ENCODE results near the gene CYP2C18. TPM values are rescaled to one million over a fixed set of nuclear protein-coding genes. Genes with fewer than 3 reads are reported as not detected.

Gene CYP2C18
- total RNA-seq, 1 experiment from 2014 or later, result not detected

DNA sequence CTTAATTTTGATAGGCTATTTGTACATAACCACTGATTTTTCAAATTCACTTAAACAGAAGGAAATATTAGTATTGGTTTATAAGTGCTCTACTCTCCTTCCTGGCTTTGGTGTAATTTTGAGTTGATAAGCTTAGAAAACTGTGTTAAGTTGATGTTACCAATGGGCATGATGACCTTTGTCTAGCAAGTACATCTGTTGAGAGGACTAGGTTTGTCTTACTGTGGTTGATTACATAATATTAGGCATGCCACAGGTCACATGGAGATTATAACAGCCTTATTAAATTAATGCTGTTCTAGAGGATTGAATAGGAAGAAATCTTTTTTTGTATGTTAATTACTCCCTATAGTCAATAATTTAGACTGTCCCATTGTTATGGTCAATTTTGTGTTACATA is 27.0 kb downstream of the CYP2C18 start:
- ChIA-PET CTCF (no interaction called here), POLR2A (no interaction called here)
- no TSS peak for BruUV-seq (replicated peaks)
- H3K9me3 Mint-ChIP-seq (ENCODE audit: unreplicated experiment), result no peaks in the 10 kb centered on the region
- no peak for TF ChIP-seq CTCF (IDR thresholded peaks at IDR 0.05; ENCODE audit: unreplicated experiment)
- no peaks in the 10 kb centered on the region for H3K4me1 Mint-ChIP-seq (ENCODE audit: insufficient read depth, unreplicated experiment)
- intact Hi-C loops (cut with micrococcal nuclease), result no loop called here
- no peaks in the 10 kb centered on the region for H3K27me3 Mint-ChIP-seq (ENCODE audit: insufficient read depth, unreplicated experiment)
- H3K36me3 Mint-ChIP-seq (ENCODE audit: insufficient read depth, unreplicated experiment), result no peaks in the 10 kb centered on the region
- H3K4me3 Mint-ChIP-seq (ENCODE audit: unreplicated experiment), result no peak overlapping the region
- DNase-seq (ENCODE audit: unreplicated experiment), result no peak
- H3K27ac Mint-ChIP-seq (ENCODE audit: low read depth, unreplicated experiment), result no peak overlapping the region

GRCh38 chr10:94725871-94726270 is 42.3 kb downstream of the CYP2C18 start:
- no TSS peak for BruUV-seq (replicated peaks)
- Mint-ChIP-seq H3K27me3 (ENCODE audit: insufficient read depth, unreplicated experiment) (no peaks in the 10 kb centered on the region), H3K36me3 (ENCODE audit: insufficient read depth, unreplicated experiment) (no peaks in the 10 kb centered on the region), H3K4me1 (ENCODE audit: insufficient read depth, unreplicated experiment) (peaks cover 6% of the 10 kb centered on the region), H3K4me3 (ENCODE audit: unreplicated experiment) (no peak overlapping the region), H3K27ac (ENCODE audit: low read depth, unreplicated experiment) (no peak overlapping the region), H3K9me3 (ENCODE audit: unreplicated experiment) (no peaks in the 10 kb centered on the region)
- peak; percentile 70 for DNase-seq (ENCODE audit: unreplicated experiment)
- intact Hi-C loops (cut with micrococcal nuclease), result no loop called here
- CTCF ChIA-PET, result no interaction called here
- POLR2A ChIA-PET, result no interaction called here
- TF ChIP-seq CTCF (IDR thresholded peaks at IDR 0.05; ENCODE audit: unreplicated experiment), result no peak

DNA sequence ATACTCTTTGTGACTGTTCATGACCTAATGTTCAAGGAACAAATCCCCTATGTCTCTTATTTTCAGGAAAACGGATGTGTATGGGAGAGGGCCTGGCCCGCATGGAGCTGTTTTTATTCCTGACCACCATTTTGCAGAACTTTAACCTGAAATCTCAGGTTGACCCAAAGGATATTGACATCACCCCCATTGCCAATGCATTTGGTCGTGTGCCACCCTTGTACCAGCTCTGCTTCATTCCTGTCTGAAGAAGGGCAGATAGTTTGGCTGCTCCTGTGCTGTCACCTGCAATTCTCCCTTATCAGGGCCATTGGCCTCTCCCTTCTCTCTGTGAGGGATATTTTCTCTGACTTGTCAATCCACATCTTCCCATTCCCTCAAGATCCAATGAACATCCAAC is 51.7 kb downstream of the CYP2C18 start:
- no peak overlapping the region for H3K27ac Mint-ChIP-seq (ENCODE audit: low read depth, unreplicated experiment)
- ChIA-PET POLR2A (interaction anchor here (0.6 to 1.2 kb wide), 2 partner anchors 22 to 554 kb away, joined by 3 to 4 read pairs; no protein-coding TSS in a partner anchor), CTCF (interaction anchor here (0.7 kb wide), 1 partner anchor 40 kb away, joined by 4 read pairs; no protein-coding TSS in a partner anchor)
- intact Hi-C loops (cut with micrococcal nuclease), result no loop called here
- no peaks in the 10 kb centered on the region for H3K27me3 Mint-ChIP-seq (ENCODE audit: insufficient read depth, unreplicated experiment)
- no peak for TF ChIP-seq CTCF (IDR thresholded peaks at IDR 0.05; ENCODE audit: unreplicated experiment)
- no peak for DNase-seq (ENCODE audit: unreplicated experiment)
- no TSS peak for BruUV-seq (replicated peaks)
- H3K4me3 Mint-ChIP-seq (ENCODE audit: unreplicated experiment), result no peak overlapping the region
- H3K36me3 Mint-ChIP-seq (ENCODE audit: insufficient read depth, unreplicated experiment), result no peaks in the 10 kb centered on the region
- no peaks in the 10 kb centered on the region for H3K4me1 Mint-ChIP-seq (ENCODE audit: insufficient read depth, unreplicated experiment)
- no peaks in the 10 kb centered on the region for H3K9me3 Mint-ChIP-seq (ENCODE audit: unreplicated experiment)

GRCh38 chr10:94738588-94738987 is 55.1 kb downstream of the CYP2C18 start:
- BruUV-seq (replicated peaks), result no TSS peak
- intact Hi-C loops (cut with micrococcal nuclease), result no loop called here
- no peak for TF ChIP-seq CTCF (IDR thresholded peaks at IDR 0.05; ENCODE audit: unreplicated experiment)
- no peaks in the 10 kb centered on the region for H3K9me3 Mint-ChIP-seq (ENCODE audit: unreplicated experiment)
- no peak overlapping the region for H3K27ac Mint-ChIP-seq (ENCODE audit: low read depth, unreplicated experiment)
- H3K36me3 Mint-ChIP-seq (ENCODE audit: insufficient read depth, unreplicated experiment), result no peaks in the 10 kb centered on the region
- CTCF ChIA-PET, result no interaction called here
- POLR2A ChIA-PET, result no interaction called here
- no peak overlapping the region for H3K4me3 Mint-ChIP-seq (ENCODE audit: unreplicated experiment)
- H3K4me1 Mint-ChIP-seq (ENCODE audit: insufficient read depth, unreplicated experiment), result no peaks in the 10 kb centered on the region
- H3K27me3 Mint-ChIP-seq (ENCODE audit: insufficient read depth, unreplicated experiment), result no peaks in the 10 kb centered on the region
- DNase-seq (ENCODE audit: unreplicated experiment), result no peak
